Measurements from ENCODE around the gene FPR3.

- TF ChIP-seq POLR2A (IDR thresholded peaks at IDR 0.05) (no peak), CTCF (IDR thresholded peaks at IDR 0.05) (no peak)
Observed at GRCh38 chr19:51746731-51747130, 48.2 kb upstream of the FPR3 start.
